Astrocyte (in vitro differentiated cells and primary cell): ENCODE results near the gene CRTC1.

Source experiments
- EZH2 ChIP-seq: IDR thresholded peaks from 2 replicates; pipeline ENCODE4 v1.6.1; 2012; ENCODE audit warnings: mild to moderate bottlenecking, low read length, inconsistent platforms; ENCODE audit not compliant: insufficient read depth
- TF ChIP-seq, protein P1 (sequence below): IDR thresholded peaks from 2 replicates; pipeline ENCODE4 v1.5.1; 2011; ENCODE audit warnings: low read depth, mild to moderate bottlenecking, inconsistent platforms, low read length, moderate library complexity; ENCODE audit not compliant: insufficient read depth

DNA sequence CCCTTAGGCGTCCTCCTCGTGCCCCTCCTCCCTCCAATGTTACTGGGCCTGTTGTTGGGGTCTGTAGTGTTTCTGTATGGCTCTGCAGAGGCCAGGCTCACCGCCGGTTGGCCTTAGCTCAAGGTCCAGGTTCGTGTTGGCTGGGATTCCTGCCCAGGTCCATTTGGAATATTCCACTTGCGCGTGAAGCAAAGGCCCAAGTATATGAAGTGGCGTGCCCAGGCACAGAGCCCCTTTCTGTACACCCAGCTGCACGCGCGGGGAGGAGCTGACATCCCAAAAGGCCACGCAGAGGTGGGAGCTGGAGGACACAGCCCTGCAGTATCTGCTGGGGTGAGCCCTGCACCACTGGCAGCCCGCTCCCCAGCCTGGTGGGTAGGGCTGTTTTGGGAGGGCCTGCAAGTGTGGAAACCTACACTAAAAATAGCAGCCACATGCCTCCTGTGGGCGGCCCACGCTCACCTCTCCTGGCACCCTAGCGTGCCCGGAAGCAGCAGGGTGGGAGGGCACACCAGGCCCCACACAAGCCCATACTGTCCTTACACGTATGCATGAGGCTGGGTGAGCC is 30.2 kb downstream of the CRTC1 start:
- TF ChIP-seq, protein P1, sequence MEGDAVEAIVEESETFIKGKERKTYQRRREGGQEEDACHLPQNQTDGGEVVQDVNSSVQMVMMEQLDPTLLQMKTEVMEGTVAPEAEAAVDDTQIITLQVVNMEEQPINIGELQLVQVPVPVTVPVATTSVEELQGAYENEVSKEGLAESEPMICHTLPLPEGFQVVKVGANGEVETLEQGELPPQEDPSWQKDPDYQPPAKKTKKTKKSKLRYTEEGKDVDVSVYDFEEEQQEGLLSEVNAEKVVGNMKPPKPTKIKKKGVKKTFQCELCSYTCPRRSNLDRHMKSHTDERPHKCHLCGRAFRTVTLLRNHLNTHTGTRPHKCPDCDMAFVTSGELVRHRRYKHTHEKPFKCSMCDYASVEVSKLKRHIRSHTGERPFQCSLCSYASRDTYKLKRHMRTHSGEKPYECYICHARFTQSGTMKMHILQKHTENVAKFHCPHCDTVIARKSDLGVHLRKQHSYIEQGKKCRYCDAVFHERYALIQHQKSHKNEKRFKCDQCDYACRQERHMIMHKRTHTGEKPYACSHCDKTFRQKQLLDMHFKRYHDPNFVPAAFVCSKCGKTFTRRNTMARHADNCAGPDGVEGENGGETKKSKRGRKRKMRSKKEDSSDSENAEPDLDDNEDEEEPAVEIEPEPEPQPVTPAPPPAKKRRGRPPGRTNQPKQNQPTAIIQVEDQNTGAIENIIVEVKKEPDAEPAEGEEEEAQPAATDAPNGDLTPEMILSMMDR, result no peak
- TF ChIP-seq EZH2, result no peak
